NCI-H1105 (cell line): ENCODE measurements around the gene CORO2B.
"Not testable (repeated sequence)": the region's sequence is repeated elsewhere in the genome, so short reads cannot be mapped to it uniquely, and the experiment has no call there.

Source experiments
- DNase-seq: peaks from one replicate; lab custom pipeline; 2025; lab: John Stamatoyannopoulos, UW

The CORO2B gene

DNA sequence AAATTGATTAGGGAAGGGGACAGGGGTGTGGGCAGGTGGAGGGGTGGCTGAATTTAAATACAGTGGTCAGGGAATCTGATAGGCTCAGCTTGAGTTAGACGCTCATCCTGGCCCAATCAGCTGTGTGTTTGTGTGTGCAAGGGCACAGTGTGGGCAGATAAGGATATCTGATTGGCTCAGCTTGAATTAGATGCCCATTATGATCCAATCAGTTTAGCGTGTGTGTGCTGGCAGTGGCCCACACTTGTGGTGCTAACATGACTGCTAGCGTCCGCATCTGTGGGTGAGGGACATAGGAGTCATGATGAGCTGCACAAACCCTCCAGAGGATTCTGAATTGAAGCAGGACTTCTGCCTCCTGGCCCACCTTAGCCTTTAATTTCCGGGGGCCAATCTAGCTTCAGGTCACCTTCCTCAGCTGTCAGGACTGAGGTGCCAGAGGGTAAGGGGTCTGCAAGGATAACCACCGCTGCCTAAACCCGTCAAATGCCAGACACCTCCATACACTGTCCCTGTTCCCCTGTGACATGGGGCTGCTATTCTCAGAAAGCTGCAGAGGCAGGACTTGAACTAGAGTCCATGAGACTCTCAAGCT is 97.3 kb downstream of the CORO2B start:
- no peak for DNase-seq

DNA sequence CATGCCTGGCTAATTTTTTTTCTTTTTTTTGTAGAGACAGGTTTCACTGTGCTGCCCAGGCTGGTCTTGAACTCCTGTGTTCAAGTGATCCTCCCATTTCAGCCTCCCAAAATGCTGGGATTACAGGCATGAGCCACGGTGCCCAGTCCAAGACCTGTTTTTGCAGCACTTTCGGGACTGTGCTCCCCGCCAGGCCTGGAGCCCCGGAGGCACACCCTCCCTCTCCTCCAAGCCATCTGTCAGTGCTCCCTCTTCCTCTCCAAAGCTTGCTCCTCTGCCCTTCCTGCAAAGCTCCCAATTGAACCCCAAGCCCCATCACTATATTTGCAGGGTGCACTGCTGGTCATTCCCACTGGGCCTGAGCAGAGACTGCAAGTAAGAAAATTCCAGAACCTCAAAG is 98.1 kb downstream of the CORO2B start:
- DNase-seq, result no peak

DNA sequence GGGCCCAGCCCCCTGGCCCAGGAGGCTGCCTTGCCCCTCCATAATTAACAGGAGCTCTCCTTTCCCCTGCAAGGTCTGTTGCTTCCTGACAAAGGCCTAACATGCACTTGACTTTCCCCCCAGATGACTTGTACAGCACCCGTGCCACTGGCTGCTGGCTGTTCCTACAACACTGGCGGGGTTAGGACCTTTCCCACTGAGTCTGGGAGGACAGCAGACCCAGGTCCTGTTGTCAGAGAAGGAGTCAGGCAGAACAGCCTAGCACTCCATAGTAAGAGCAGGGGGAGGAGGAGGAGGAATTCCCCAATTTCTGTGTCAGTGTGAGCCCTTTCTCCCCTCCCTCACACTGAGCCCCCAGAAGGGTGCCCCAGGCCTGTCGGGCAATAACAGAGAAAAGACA is 99.2 kb downstream of the CORO2B start:
- DNase-seq, result no peak

DNA sequence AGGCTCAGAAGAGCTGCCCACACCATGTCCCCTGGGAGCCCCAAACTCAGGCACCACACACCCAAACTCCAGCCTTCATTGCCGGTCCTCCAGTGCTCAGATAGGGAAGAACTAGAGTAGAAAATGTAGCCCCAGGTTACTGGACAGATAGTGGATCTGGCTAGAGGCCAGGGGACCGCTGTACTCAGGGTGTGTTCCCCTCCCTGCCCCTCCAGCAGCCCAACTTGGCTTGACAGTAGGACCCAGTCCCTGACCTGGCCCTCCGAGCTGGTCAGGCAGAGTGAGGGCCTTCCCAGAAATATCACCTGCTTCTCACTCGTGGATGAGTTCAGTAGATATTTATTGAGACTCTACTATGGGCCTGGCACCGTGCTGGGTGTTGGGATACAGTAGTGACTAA is 100.0 kb downstream of the CORO2B start:
- no peak for DNase-seq

DNA sequence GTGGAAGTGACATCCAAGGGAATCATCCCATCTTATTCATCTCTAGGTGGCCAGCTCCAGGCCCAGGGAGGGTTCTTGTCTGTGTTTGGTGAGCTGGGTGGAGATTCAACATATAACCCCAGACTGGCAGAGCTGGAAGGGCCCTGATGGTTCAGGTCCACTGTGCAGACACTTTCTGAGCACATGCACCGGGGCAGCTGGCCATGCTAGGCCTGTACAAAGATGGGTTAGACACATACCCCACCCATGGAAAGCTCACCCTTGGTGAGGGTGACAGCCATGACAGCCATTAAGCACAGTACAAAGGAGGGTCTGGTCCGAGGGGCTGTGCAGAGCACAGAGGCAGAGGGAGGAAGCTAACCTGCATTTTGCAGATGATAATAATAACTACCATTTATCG is 100.4 kb downstream of the CORO2B start:
- no peak for DNase-seq

DNA sequence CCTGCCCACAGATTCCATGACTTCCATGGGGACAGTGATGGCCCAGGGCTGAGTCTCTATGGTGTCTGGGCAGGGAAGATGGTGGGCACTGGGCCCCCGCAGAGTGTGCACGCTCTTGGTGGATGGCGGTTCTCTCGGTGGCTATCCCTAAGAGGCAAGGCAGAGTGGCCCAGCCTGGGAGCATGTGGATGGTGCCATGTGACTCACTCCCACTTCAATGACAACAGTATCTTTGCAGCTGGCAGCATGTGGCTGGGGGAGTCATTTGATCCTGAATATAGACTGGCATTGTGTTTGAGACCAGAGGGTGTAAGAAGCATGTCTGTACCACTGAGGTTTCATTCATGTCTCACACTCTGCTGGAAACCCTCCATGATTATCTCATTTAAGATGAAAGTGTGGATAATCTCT is 101.2 kb downstream of the CORO2B start:
- DNase-seq, result no peak

DNA sequence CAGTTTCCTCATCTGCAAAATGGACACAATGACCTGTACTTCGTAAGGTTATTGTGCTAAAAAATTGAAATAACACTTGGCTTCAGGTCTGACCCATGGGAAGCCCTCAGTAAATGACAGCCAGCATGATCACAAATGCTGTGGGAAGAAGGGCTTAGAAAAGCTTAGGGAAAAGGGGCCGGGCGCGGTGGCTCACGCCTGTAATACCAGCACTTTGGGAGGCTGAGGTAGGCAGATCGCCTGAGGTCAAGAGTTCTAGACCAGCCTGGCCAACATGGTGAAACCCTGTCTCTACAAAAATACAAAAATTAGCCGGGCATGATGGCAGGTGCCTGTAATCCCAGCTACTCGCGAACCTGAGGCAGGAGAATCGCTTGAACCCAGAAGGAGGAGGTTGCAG is 102.0 kb downstream of the CORO2B start:
- not testable (repeated sequence) for DNase-seq

DNA sequence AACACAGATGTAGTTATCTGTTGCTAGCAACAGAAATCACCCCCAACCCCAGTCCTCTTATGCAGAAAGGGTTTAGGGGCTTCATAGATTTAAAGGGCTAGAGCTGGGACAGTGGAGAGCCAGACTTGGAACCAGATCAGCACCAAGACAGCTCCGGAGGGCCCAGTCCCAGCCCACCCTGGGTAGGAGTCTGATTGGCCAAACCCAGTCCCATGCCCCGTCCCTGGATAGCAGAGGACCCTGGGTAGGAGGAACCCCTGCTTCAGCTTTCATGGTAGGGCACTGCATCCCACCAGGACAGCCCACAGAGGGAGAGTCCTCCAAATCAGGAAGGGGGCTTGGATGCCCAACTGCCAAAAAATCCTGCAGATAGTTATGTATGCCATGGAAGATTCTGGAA is 103.0 kb downstream of the CORO2B start:
- DNase-seq, result no peak

DNA sequence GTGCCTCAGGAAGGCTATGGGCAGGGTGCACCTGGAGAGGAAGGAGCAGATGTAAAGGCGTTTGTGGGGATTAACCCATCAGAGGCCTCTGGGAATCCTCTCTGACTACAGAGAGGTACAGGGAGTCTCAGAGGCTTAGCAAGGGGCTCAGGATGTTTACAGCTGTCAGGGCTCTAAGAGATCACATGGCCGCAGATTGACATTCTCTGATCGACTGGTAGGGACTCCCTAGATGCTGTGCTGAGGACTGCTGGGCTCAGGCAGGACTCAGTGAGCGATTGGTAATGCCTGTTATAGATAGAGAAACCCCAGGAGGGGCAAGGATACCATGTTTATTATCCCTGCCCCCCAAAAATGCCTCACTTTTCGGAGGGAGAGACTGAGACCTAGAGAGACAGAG is 103.5 kb downstream of the CORO2B start:
- no peak for DNase-seq

DNA sequence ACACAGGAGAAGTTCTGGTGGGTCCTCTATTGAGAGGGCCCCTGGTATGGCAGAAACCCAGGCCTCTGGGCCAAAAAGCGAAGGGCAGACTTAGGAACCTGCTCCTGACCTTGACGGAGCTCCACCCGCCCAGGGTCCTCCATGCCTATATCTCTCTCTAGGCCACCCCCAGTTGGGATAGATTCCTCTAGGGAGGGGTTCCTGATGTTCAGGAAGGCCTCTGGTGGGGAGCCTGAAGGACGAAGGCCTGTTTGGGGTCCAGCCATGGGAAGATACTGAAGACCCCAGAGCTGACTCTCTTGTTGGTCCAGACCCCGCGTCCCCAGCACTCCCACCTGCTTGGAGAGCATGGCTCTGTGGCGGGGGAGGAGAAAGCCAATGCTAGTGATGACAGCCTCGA is 104.2 kb downstream of the CORO2B start:
- DNase-seq, result no peak

DNA sequence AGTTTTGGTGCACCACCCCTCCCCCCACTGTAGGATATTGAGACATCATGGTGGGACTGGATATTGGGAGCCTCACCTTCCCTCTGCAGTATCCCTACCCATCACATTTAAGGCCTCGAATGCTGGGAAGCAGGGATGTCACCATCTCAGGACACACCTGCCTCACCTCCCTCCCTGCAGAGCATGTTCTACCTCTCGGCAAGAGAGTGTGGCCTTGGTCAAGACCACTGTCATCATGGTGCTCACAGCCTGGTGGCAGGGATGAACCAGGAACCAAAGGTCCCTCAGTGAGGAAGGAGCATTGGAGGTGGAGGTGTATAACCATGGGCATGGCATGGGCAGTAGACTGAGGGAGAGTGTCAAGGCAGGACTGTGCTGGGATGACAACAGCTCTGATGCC is 104.8 kb downstream of the CORO2B start:
- DNase-seq, result no peak

DNA sequence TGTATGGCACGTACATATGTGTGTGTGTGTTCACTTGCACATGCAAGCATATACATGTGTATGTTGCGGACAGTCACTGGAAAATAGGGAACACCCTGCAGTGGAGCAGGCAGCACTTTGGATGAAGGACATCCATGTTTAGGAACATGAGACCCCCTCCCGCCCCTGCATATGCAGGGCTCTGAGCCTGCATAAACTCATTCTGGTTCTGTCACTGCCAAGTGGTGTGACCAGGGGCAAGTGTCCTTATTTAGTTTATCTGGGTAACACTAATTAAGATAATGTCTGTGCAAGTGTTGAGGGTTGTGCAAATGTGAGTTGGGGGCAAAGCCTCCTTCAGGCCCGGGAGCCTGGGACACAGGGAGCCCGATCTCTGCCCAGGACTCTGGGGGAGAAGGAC is 105.7 kb downstream of the CORO2B start:
- no peak for DNase-seq

DNA sequence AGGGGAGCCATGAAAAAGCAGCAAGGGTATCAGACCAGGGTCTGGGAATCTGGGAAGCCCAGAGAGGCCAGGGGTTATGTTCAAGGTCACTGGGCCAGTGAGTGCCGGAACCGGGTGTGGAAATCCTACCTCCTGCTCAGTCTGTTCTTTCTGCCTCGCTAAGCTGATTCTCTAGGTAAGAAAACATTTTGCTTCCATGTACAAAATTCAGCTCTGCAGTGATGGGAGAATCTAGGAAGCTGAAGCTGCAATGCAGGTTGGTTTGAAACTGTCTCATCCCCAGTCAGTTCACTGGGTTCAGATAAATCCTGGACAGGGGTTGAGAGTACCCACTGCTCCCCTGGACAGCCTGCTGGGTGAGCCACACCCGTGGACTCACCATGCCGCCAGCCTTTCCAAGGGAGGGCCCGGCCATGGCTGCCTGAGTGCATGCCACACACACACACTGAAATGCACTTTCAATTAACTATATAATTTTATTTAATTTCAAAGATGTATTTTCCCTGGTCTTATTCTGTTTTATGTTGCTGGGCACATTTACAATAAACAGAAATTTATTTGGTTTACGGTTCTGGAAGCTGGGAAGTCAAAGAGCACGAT is 108.4 kb downstream of the CORO2B start:
- DNase-seq, result no peak

DNA sequence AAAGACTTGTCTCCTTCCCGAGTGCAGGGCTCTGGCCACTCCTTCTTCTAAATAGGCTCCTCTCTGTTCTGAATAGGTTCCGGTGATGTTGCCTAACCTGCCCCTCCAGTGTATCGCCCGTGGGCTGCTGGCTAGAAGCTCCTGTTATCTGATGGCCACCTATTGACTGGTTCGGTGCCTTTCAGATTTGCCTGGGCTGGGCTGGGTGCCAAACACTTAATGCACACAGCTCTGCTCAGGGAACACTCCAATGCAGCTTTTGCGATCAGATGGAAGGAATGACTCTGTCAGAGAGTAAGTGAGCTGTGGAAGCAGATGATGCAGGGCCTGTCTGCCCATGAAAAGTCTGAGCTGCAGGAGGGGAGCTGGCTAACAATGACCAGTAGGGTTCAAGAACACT is 112.9 kb downstream of the CORO2B start:
- DNase-seq, result peak; percentile 72

DNA sequence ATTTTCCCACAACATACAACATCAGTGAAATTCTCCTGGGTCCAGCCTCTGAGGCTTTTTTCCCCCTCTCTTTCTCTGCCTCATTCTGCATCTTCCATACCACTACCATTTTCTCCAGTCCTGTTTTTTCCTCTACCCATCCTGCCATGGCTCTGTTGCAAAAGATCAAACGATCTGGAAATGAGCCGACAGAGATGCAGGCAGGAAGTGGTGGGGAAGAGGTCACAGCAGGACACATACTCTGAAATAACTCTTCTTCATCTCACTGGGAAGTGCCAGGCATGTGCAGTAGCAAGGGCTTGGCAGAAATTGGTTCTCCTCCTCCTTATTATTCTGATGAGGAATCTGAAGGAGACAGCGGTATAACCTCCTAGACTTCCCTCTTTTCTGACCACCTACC is 114.3 kb downstream of the CORO2B start:
- DNase-seq, result no peak

DNA sequence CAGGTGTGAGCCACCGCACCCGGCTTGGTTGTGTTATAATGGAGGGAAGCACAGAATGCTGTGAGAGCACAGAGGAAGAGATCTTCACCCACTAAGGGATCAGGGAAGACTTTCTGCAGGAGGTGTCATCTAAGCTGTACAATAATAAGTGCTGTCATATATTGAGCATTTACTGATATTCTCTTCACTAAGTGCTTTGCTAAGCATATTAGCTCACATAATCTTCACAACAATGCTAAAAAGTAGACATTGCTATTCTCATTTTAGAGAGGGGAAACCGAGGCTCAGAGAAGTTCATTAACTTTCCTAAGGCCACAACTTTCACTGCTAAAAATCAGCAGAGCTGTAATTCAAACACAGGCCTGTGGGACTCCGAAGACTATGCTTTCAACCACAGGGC is 115.3 kb downstream of the CORO2B start:
- DNase-seq, result no peak

DNA sequence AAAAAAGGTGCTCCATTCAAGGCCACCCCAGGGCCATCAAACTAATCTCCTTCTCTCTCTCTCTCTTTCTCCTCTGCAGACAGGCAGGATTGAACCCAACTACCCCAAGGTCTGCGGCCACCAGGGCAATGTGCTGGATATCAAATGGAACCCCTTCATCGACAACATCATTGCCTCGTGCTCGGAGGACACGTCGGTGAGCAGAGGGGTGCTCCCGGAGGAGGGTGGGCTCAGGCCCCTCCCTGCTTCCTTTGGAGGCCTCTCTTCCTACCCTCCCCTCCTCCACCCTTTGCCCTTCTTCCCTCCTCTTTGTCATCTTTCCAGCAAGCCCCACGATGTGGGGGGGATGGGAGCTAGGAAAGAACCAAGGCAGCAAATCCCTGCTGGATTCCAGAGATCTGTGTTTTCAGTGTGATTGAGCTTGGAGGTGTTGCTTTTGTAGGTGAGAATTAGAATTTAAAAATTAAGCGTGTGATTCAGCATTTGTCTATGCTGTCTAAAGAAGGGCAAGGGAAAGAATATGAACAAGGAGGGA is 116.3 kb downstream of the CORO2B start:
- DNase-seq, result no peak

DNA sequence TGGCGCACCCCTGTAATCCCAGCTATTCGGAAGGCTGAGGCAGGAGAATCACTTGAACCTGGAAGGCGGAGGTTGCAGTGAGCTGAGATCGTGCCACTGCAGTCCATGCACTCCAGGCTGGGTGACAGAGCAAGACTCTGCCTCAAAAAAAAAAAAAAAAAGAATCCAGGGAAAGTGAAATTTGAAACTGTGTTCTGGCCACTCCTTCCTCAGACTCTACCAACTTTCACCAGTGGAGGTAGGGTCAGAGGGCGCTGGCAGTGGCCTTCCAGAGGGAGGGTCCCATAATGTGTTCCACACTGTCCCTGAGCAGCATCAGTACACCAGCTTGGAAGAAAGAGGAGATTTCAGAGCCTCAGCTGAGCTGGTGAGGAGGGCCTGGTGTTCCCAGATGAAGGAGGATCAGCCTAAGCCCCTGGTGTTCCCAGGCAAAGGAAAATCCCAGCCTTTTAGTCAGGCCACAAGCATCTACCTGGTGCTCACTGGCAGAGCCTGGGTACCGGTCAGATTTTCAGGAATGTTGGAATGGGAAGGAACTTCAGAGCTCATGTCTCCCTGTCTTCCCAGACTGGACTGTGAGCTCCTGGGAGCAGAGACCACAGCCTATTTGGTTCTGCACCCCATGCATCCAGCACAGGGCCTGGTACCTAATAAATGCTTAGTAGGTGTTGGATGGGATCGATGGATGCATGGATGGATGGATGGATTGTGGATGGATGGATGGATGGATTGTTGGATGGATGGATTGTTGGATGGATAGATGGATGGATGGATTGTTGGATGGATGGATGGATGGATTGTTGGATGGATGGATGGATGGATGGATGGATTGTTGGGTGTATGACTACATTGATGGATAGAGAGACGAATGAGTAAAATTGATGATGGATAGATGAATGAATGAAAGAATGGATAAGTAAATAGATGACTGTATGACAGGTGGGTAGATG is 117.9 kb downstream of the CORO2B start:
- DNase-seq, result no peak

DNA sequence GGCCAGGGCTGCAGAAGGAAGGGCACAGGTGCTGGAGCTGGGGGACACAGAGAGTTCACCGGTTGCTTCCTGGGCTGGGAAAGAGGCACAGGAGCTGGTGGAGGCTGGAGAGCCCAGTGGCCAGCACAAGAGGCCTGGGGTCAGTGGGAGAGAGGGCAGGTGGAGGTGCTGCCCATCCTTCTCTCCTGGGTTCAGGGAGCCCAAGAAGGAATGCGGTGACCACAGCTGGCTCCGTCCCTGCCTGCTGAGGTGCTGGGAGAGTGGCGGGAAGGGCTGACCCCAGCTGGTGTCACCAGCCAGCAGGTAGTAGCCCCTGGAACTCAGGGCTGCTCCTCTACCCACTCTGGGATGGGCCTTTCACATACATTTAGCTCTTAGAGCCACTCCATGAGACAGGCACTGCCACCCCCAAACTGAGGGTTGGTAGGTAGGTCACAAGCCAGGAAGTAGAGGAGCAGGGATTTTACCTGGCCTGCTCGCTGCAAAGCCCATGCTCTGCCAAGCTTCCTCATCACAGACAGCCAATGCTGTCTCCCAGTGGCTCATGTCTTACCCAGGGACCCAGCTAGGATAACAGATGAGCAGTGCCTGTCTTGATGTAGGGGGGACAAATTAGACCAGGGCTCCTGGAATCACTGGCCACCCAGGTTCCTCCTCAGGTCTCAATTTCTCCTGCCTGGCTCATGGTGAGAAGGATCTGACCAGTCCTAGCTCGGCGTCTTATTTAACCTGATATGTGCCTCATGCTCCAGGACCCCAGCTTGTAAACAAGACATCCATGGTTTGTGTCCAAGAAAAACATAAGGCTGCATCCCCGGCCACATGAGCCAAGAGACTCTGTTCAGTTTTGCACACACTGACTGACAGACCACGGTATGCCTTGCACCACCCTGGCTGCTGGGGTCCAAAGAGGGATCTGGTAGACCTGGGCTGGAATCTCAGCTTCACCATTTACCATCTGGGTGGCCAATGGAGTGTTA is 119.2 kb downstream of the CORO2B start:
- no peak for DNase-seq

DNA sequence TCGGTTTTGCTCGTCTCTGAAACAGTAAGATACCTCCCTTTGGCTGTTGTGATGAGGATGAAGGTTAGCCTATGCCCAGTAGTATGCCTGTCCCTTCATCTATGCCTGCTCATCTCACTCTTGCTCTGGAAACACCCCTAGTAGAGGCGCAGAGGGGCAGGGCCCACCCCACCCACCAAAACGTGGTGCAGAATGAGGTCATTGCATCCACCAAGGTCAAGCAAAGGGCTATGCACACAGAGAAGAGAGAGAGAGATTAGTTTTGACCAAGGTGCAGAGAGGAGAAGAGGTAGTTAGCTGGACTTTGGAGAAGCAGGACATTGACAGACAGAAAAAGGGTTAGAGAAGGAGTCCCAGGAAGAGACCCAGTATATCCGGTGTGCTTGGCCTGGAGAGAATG is 119.9 kb downstream of the CORO2B start:
- DNase-seq, result no peak

DNA sequence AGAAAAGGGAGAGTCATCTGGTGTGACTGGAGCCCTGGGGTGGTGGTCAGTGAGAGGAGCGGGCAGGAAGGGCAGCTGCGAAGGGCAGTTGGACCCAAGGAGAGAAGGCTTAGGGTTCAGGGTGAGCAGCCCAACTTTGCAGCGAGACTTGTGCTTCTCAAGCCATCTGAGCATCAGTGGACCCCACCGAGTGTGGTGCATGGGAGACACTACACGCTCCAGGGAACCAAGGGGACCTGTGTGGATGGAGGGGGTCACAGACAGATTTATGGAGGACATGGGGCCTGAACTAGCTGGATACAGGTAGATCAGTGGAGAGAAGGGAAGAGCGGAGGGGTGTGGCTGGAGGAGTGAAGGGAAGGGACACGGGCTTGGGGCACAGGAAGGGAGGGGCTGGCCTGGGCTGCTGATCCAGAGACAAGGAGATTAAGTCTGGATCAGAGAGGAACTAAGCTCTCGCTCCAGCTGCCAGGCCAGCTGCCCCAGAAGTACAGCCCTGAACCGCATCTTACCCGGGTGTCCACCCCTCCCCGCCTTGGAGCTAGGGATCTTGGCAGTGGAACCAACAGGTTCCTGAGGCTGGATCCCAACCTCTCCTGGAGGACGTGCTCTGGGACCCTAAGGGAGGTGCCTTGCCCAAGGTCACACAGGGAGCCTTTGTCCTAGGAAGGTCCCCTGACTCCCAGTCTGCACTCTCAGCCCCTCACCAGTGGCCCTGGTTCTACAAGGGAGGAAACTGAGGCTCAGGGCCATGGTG is 120.5 kb downstream of the CORO2B start:
- no peak for DNase-seq
